COLO829 (cell line): ENCODE results near the gene CAMK4.
"Not testable (repeated sequence)": the region's sequence is repeated elsewhere in the genome, so short reads cannot be mapped to it uniquely, and the experiment has no call there.

Experiments used
- DNase-seq: peaks from one replicate; pipeline ENCODE4 v3.0.0; 2012; ENCODE audit warnings: low spot score

Gene CAMK4

GRCh38 chr5:111257610-111258009 is 33.4 kb downstream of the CAMK4 start:
- not testable (repeated sequence) for DNase-seq

- no peak for DNase-seq
Measured at GRCh38 chr5:111259636-111260035, 35.5 kb downstream of the CAMK4 start.

GRCh38 chr5:111261610-111262009 is 37.4 kb downstream of the CAMK4 start:
- DNase-seq: no peak

DNA sequence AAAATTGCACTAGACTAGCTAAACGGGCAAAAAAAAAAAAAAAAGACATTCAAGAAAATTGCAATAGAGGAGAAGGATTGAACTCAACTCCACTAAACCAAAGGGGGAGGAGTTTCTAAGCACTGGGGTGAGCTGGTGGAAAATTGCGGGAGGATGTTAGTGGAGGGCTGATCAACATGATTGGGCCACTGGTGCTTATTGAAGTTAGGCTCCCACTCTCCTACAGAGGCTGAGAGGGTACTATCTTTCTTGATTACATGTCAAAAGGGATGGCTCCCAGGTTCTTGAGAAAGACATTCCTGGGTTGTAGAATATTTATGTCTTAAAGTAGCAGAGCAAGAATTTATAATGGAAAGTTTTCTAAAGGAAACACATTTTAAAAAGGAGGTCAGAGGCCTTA is 38.0 kb downstream of the CAMK4 start:
- no peak for DNase-seq

DNA sequence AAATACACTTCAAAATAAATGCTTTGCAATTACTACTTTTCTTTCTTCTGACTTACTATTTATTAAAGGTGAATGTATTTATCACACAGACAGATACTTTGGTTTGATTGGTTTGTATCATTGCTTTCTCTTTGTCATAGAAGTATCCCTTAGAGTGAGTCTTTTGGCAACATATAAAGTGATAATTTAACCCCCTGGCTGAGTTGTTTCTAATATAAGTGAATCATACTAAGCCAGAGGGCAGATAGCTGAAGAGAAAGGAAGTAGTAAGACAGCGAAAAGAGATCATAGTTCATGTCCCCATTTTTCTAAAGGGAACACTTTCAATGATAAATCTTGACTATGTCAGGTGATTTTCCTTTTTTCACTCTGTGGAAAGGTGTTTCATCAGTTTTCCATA is 38.6 kb downstream of the CAMK4 start:
- no peak for DNase-seq

DNA sequence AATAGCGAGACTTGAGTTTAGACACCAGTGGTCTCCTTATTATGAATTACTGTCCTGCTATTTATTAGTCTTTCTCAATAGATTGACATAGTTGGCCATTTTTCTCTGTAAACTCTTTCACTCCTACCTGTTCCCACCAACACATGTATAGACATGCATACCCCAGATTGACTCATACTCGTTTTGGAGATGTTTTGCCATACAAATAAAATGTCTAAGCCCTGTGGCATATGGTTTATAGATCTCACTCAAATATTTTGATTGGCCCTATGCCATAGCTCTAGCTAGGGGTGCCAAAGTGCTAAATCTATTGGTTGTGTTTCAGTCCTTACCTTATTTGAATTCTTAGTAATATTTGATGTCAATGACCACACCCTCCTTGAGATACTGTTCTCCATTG is 42.3 kb downstream of the CAMK4 start:
- DNase-seq: no peak

DNA sequence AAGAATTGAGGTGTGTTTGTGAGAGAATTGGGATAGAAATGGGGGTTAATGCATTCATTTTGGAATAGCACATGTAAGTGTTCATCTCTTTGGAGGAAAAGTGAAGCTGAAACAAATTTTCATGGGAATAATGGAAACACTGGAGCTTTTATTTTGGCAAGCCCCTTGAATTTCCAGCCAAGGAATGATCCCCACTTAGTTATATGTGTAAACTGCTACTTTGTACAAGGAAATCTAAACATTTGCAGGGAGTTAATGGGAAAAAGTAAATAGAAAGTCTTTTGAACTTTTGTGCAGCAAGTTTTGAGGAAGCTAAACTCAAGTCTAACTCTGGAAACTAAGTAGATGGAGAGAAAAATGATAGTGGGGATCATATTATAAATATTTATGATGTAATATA is 44.1 kb downstream of the CAMK4 start:
- no peak for DNase-seq

DNA sequence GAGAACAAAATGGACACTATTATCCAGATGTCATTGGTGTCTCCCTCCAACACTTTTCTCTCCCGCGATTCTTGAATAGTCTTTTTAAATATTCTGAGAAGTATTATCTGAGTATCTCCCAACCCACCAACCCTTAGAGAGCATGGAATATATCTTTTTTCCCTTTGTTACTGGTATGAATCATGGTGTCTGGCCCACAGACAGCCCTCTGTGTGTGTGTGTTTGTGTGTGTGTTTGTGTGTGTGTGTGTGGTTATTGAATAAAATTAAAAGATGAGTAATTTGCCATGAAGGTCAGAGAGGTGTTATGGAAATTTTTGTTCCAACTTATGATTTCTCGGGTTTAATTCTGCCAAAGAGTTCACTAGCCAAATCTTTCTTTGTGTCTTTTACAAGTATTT is 47.7 kb downstream of the CAMK4 start:
- no peak for DNase-seq

DNA sequence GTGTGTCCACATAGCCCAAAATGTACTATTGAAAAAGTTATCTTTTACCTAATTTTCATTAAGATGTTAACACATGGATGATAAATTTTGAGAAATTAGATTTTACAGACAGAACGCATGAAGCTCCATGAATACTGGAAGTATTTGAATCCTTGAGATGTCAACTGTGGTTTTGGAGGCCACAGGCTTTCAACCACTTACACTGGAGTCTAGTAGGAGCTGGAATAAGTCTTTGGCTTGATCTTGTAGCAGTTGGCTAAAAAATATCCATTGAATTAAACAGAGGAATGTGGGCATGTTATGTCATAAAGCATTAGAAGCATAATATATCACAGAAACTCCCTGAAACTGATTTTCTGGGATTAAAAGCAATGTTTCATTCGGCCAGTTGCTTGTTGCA is 52.9 kb downstream of the CAMK4 start:
- no peak for DNase-seq

DNA sequence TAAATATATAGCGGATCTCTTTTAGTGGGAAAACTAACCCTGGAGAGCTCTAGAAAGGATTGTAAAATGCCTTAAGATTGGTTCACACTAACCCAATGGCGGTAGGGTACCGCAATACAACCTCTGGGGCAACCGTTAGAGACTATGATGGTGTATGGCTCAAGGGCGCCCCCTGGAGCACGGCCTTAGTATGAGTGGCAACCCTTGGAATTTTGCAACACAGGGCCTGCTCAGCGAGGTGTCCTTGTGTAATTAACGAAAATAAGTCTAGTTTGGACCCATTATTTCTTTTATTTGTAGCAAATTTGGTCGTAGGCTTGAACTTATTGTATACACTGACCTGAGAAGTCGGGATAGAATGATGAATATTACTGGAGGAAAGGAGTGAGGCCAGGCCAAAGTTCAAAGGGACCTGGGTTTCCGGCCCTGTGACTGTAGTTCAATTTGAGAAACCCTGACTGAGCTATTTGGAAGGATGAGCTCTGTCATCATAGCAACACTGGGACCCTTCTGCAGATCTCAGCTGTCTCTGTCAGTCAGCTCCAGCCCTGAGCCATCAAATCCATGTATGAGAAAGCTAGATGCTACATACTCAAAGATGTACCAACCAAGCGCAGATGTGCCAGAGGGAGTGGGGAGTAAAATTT is 54.8 kb downstream of the CAMK4 start:
- peak; percentile 41 for DNase-seq

GRCh38 chr5:111280282-111280951 is 56.2 kb downstream of the CAMK4 start:
- DNase-seq: no peak

DNA sequence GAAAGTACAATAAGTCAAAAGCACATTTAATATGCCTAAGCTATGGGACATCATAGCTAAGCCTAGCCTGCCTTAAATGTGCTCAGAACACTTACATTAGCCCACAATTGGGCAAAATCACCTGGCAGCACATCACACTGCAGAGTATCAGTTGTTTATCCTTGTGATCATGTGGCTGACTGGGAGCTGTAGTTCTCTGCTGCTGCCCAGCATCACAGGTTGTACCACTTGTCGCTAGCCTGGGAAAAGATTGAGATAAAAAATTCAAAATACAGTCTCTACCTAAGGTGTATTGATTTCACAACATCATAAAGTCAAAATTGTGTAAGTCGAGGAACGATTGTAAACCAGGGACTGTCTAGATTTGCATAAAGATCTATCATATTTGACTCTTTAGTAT is 58.6 kb downstream of the CAMK4 start:
- DNase-seq: no peak

DNA sequence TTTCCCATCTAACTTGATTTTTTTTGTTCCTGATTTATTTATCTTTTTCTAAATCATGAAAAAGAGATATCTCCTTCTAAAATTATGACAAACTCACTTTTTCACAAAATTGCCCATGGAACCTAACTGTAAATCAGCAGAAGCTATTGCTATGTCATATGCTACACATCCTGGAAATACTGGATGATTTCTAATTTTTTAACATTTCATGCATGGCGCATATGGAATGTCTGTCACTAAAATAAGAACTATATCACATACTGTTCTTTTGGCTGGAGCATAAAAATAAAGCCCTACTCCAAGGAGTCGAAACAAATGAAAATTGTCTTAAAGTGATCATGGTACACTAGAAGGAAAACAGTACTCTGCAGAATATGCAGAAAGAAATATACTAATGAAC is 60.6 kb downstream of the CAMK4 start:
- DNase-seq: no peak

GRCh38 chr5:111294551-111294950 is 70.4 kb downstream of the CAMK4 start:
- DNase-seq: no peak

DNA sequence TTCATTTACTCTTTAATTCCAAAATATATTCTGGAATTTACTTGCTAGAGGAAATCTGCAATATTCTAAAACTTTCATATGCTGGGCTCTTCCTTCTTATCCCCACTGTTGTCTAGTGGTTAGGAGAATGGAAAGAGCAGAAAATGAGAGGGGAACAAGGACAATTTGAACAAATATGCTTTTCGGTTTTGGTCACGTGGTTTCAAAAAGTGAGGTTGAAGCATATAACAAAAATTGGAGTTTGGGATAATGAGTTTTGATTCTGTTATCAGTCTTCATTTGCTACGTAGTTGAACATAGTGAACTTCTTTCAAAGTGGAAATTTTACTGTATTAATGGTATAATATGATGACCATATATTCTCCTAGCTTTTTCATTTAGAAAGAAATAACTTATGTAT is 71.5 kb downstream of the CAMK4 start:
- DNase-seq: no peak

GRCh38 chr5:111296570-111296969 is 72.4 kb downstream of the CAMK4 start:
- DNase-seq: no peak

DNA sequence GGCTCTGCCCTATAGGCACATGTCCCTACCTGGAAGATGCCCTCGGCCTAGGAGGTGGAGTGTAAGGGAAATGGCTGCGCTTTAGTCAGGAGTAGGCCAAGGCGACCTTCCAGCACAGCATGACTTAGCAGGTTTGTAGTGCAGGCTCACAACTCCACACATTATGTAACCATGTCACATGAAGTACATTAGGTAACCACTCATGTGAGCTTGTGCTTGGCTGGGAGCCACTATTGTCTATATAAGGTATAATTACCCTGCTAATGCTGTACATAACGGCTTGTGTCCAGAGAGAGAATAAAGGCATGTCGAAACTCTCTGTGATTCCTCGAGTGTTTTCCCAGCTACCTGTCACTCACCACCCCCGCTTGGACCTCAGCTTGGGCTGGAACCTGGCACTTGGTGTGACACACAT is 74.9 kb downstream of the CAMK4 start:
- no peak for DNase-seq

GRCh38 chr5:111299831-111300432 is 75.7 kb downstream of the CAMK4 start:
- no peak for DNase-seq

GRCh38 chr5:111301264-111301663 is 77.1 kb downstream of the CAMK4 start:
- DNase-seq: no peak

DNA sequence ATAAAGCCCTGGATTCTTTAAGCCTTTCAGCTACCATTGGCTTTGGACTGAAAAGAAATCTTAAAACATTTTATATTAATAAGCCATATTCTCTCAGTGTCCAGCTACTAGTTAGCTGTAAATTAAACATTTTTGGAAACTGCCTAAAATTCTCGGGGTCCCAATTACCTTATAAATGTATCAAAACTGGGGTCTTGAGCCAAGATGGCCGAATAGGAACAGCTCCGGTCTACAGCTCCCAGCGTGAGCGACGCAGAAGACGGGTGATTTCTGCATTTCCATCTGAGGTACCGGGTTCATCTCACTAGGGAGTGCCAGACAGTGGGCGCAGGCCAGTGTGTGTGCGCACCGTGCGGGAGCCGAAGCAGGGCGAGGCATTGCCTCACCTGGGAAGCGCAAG is 77.9 kb downstream of the CAMK4 start:
- DNase-seq: not testable (repeated sequence)

DNA sequence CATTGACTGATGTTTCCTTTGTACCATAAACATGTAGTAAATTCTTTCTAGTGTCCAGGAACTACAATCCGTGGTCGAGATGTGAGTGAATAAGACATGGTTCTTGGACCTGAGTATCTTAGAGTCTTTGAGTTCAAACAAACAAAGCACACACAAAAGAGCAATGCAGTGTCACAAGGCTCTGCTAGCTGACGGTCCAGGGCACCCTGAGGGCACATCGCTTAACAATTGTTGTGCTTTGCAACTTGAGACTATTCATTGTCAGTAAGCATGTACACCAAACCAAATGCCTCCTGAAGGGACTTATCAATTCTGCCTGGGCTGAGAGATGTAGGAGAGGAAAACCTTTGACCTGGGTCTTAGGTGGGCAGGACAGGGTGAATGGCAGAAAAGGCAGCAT is 84.8 kb downstream of the CAMK4 start:
- peak; percentile 6 for DNase-seq

DNA sequence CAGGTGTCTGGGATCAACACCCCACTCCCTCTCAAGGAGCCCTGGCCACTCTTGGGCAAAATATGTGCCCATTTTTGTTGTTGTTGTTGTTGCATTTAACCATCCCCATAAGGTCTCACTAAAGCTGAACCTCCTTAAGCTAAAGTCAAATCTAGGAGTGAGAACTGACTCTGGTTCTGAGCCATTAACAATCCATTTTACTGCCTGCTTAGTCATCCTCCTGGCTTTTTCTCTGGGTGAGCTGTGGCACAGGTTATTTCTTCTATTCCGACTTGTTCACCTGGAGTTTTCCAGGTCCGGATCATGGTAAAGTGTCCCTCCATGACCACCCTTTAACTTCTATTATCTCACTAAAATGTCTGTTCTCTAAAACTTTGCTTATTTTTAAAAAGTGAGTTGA is 85.2 kb downstream of the CAMK4 start:
- no peak for DNase-seq

- no peak for DNase-seq
Measured at GRCh38 chr5:111310711-111311620, 86.8 kb downstream of the CAMK4 start.
